HG02610 (cell line): ENCODE measurements around the gene TRIO.

Experiments
- ATAC-seq: cut with Tn5 transposase; IDR thresholded peaks from one replicate; pipeline ENCODE4 v1.9.1; 2021; ENCODE audit warnings: mild to moderate bottlenecking, moderate library complexity; ENCODE audit not compliant: unreplicated experiment

TRIO gene

DNA sequence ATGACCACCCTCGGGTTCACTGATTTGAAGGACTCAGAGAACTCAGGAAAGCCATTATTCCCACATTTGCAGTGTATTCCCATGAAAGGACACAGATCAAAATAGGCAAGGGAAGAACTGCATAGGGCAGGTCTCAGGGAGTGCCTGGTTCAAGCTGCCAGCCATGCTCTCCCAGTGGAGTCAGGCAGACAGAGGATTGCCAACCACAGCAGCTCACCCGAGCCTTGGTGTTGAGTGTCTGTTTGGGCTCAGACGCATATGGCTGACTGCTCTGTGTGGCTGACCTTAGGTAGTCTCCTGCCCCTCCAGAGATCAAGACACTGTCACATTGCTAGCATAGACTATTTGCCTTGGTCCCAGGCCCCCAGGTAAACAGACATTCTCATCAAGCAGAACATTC lies 322.6 kb downstream of the TRIO start:
- ATAC-seq: no peak

- ATAC-seq: no peak
Observed at GRCh38 chr5:14467251-14467650, 324.1 kb downstream of the TRIO start.

DNA sequence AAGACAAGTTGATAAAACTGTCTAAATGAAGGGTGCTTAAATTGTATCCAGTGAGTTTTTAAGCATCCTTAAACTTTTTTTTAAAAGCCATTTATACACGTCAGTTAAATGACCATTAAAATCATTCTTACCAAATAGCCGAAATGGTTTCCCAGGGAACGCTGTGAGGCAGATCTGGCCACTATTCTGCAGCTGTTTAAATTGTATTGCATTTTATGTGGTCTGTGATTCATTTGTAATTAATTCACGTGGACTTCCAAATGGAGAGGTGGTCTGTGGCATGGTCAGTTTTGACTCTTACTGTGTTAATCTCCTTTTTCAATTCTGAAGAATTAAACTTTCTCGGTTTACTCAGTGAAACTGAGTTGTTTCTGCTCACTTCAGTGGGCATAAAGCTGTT lies 324.7 kb downstream of the TRIO start:
- no peak for ATAC-seq

GRCh38 chr5:14469551-14470377 lies 326.6 kb downstream of the TRIO start:
- no peak for ATAC-seq

GRCh38 chr5:14471507-14471906 lies 328.4 kb downstream of the TRIO start:
- no peak for ATAC-seq

DNA sequence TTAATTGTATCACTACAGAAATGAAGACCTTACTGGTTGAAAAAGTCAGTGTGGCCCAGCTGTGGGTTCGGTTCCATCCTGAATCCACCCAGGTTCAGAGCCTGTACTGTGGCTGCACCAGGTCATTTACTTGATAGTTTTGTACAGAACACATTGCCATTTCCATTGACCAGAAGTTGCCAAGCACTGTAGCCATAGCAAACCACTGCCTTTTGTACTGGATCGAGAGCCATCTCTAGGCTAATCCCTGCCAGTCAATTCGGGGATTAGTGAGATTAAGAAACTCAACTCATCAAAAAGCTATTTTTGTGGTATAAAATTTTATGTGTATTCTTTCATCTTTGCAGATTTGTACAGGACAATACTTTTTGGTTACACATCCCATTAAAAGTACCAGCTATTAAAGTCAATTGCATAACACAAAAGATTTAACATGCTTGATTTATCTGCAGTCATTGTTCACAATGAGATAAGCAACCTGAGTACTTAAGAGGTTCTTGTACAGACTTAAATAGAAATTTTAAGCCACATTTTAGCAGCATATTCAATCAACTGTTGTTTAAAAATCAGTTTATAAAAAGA lies 329.9 kb downstream of the TRIO start:
- no peak for ATAC-seq

- no peak for ATAC-seq
Observed at GRCh38 chr5:14475045-14475444, 331.9 kb downstream of the TRIO start.

DNA sequence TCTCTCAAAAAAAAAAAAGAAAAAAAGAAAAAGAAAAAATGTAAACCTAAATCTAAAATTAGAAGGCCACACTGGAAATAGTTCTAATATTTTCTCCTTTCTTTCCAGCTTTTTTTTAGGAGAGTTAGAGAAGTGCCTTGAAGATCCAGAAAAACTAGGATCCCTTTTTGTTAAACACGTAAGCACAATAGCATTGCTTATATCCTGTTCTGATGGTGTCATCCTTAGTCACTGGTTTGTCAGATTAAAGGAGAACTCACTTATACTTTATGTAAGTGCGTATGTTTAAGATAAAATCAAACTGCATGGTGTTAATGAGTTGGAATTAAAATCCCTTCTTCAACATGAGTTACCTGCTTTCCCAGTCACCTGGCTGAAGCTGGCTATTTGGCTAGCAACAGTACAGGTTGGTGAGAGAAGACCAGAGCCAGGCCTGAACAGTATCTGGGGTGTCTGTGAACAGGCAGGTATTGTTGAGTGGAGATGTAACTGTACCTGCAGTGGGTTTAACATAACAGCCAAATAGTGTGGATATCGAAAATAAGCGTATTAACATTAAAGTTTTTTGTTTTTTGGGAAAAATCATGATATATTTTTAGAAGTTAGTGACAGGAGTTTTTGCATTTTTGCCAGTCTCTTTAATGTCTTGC lies 333.8 kb downstream of the TRIO start:
- ATAC-seq: no peak

DNA sequence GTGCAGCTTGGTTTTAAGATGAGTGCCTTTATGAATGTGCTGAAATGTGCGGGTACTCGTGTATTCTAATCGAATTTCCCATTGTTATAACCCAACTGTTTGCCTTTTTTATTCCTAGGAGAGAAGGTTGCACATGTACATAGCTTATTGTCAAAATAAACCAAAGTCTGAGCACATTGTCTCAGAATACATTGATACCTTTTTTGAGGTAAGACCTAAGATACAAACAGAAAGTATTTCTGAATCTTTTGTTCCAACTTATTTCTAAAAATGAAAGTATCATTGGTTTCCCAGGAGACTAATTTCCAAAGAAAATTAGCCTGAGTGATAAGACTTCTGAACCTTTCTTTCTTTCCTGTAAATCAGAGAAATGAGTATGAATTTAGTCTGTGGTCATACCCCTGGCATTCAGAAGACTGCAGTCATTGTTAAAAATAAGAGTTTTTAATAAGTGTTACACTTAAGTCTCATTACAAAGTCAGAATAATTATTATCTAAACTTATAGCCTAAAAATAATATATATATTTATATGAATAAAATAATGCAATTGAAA lies 336.1 kb downstream of the TRIO start:
- no peak for ATAC-seq

GRCh38 chr5:14481349-14481748 lies 338.2 kb downstream of the TRIO start:
- ATAC-seq: no peak

DNA sequence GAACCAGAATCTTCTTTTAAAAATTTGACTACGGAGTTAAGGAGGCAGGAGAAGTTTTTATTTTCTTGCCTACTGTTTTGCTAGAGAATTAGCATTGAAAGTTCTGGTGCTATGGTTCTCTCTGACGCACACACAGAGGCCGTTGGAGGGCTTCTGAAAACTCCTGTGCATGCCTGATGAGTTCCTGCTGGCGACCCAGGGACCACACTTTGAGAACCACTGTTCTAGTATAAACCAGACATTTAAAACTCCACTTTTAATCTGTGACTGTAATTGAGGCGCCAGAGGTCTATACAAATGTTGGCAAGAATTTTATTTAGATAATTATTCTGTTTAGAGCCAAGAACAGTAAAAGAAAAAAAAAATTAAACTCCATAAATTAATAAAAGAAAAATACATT lies 338.9 kb downstream of the TRIO start:
- ATAC-seq: no peak

GRCh38 chr5:14483504-14484157 lies 340.5 kb downstream of the TRIO start:
- ATAC-seq: no peak

- no peak for ATAC-seq
Observed at GRCh38 chr5:14486486-14486885, 343.3 kb downstream of the TRIO start.

DNA sequence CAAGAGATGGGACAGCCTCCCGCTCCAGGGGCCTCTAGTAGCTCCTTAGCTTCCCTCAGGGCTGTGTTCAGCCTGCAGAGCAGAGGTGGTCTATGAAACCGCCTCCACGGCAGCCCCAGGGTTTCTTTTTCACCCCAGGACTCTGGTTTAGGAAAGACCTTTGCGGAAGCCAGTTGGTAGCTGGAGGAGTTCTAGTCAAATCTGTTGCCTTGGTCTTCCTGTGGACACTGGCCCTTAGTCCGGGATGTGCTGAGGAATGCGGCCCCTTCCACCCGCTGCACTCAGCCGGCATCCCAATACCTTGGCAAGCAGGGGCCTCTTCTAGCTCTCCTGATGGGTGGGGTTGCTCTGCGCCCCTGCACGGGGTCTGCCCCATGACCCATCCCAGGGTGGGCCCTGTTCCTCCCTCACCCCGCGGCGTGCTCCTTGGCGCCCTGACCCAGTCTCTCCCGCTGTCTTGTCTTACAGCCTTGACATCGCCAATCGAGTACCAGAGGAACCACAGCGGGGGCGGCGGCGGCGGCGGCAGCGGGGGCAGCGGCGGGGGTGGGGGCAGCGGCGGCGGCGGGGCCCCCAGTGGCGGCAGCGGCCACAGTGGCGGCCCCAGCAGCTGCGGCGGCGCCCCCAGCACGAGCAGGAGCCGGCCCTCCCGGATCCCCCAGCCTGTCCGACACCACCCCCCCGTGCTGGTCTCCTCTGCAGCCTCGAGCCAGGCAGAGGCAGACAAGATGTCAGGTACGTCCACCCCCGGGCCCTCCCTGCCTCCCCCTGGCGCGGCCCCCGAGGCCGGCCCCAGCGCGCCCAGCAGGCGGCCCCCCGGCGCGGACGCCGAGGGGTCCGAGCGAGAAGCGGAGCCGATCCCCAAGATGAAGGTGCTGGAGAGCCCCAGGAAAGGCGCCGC lies 344.1 kb downstream of the TRIO start:
- ATAC-seq: no peak

GRCh38 chr5:14487897-14488570 lies 344.9 kb downstream of the TRIO start:
- ATAC-seq: no peak

GRCh38 chr5:14488709-14489108 lies 345.6 kb downstream of the TRIO start:
- ATAC-seq: no peak

- ATAC-seq: no peak
Observed at GRCh38 chr5:14489643-14490042, 346.5 kb downstream of the TRIO start.

- ATAC-seq: no peak
Observed at GRCh38 chr5:14490309-14490711, 347.2 kb downstream of the TRIO start.

GRCh38 chr5:14491015-14491915 lies 348.1 kb downstream of the TRIO start:
- no peak for ATAC-seq
